GM12872 (cell line): ENCODE measurements around the gene AIPL1.

ENCODE experiments used
- TF ChIP-seq, protein P1 (sequence below): IDR thresholded peaks from 3 replicates; pipeline ENCODE4 v1.5.1; 2011; ENCODE audit warnings: low read depth, mild to moderate bottlenecking, low read length, moderate library complexity; ENCODE audit not compliant: insufficient read depth

AIPL1 gene

GRCh38 chr17:6464446-6465041 lies 29.6 kb upstream of the AIPL1 start:
- TF ChIP-seq, protein P1, sequence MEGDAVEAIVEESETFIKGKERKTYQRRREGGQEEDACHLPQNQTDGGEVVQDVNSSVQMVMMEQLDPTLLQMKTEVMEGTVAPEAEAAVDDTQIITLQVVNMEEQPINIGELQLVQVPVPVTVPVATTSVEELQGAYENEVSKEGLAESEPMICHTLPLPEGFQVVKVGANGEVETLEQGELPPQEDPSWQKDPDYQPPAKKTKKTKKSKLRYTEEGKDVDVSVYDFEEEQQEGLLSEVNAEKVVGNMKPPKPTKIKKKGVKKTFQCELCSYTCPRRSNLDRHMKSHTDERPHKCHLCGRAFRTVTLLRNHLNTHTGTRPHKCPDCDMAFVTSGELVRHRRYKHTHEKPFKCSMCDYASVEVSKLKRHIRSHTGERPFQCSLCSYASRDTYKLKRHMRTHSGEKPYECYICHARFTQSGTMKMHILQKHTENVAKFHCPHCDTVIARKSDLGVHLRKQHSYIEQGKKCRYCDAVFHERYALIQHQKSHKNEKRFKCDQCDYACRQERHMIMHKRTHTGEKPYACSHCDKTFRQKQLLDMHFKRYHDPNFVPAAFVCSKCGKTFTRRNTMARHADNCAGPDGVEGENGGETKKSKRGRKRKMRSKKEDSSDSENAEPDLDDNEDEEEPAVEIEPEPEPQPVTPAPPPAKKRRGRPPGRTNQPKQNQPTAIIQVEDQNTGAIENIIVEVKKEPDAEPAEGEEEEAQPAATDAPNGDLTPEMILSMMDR: no peak

- TF ChIP-seq, protein P1: no peak
Observed at GRCh38 chr17:6463616-6464445, 28.9 kb upstream of the AIPL1 start.

- TF ChIP-seq, protein P1: no peak
Observed at GRCh38 chr17:6462692-6463091, 27.8 kb upstream of the AIPL1 start.

DNA sequence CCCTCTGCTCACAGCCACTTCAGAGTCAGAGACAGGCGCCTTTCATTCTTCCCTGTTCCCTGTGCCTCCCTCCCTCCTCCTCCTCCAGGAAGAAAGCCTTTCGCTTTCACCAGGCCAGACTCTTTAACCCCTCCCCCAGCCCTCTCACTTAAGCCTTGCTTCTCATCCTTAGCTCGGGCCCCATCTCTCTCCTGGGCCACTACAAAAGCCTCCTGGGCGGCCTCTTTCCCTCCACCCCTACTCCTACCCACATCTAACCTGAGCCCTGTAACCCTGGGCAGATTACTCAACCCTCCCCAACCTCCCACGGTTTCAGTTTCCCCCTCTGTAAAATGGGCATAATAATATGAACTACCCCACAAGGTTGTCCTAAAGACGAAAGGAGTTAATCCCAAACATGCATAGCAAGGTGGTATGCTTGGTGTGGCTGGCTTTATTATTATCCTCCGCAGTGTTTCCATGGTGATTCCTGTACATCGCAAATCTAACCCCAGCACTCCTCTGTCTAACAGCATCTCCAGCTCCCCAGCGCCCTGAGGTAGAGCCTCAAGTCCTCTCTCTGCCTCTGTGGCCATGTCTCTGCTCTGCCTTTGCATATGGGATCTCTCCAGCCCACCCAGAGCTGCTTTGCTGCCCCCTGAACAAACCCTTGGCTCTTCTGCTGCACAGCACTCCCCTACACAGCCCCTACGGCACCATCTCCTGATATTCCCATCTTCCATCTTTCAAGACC lies 27.0 kb upstream of the AIPL1 start:
- TF ChIP-seq, protein P1: no peak

- TF ChIP-seq, protein P1: no peak
Observed at GRCh38 chr17:6461246-6461645, 26.3 kb upstream of the AIPL1 start.

- TF ChIP-seq, protein P1: no peak
Observed at GRCh38 chr17:6460531-6461161, 25.7 kb upstream of the AIPL1 start.

DNA sequence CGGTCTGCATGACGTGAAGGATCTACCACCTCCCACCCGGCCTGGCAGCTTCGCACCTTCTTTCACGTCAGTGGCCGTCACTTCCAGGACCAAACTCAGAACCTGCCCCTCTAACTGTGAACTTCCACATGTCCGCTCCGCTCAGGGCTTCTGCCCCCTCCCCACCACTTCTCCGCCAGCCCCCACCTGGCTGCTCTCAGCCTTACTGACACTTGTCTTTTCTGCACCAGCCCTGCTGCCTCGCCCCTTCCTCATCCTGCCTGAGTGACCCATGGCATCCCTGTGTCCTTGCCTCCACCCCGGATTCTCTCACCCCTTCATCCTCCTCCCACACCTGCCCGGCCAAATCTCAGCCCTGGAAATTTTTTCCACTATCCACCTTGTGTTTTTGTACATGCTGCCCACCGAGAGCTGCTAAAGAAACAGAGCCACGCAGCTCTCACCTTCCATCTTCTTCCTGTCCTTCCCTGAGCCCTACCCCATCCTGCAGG lies 23.6 kb upstream of the AIPL1 start:
- TF ChIP-seq, protein P1: no peak
